ENCODE measurements around the gene RPGRIP1L.

DNA sequence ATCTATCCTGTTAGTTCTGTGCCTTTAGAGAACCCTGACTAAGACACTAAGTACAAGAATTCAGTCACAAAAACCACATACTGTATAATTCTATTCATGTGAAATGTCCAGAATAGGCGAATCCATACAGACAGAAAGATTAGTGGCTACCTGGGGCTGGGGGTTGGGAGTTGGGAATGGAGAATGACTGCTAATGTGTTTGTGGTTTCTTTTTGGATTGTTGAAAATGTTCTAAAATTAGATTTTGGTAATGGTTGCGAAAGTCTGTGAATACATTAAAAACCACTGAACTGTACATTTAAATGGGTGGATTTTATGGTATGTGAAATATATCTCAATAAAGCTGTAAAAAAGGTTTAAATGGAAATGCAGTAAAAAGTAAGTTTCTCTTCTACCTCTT lies 120.3 kb downstream of the RPGRIP1L start:
- TF ChIP-seq, protein P1, sequence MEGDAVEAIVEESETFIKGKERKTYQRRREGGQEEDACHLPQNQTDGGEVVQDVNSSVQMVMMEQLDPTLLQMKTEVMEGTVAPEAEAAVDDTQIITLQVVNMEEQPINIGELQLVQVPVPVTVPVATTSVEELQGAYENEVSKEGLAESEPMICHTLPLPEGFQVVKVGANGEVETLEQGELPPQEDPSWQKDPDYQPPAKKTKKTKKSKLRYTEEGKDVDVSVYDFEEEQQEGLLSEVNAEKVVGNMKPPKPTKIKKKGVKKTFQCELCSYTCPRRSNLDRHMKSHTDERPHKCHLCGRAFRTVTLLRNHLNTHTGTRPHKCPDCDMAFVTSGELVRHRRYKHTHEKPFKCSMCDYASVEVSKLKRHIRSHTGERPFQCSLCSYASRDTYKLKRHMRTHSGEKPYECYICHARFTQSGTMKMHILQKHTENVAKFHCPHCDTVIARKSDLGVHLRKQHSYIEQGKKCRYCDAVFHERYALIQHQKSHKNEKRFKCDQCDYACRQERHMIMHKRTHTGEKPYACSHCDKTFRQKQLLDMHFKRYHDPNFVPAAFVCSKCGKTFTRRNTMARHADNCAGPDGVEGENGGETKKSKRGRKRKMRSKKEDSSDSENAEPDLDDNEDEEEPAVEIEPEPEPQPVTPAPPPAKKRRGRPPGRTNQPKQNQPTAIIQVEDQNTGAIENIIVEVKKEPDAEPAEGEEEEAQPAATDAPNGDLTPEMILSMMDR (IDR thresholded peaks at IDR 0.05): no peak
- TF ChIP-seq EZH2 (IDR thresholded peaks at IDR 0.05) (no peak), EZH2phosphoT487 (IDR thresholded peaks at IDR 0.05) (no peak)
